Kasumi-1 (cell line): Measurements from ENCODE around the gene MYMK.

Experiments
- DNase-seq, 2 experiments: peaks; one replicate each; lab custom pipeline; 2025; lab: John Stamatoyannopoulos, UW

The MYMK gene

DNA sequence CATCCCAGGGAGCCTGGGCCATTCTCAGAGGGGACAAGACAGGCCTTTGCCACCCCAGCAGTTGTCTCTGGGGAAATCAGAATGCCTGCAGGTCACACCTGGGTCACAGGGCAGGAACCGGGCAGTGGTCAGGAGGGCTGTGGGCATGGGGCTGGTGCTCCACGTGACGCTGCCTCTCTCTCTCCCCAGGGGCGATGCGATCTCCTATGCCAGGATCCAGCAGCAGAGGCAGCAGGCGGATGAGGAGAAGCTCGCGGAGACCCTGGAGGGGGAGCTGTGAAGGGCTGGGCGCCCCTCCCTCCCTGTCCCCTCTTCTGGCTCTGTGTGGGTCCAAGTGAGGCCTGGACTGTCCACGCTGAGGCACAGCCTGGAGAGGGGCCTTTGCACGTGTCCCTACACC is 56.4 kb downstream of the MYMK start:
- DNase-seq, result no peak

GRCh38 chr9:133467101-133467500 is 57.7 kb downstream of the MYMK start:
- DNase-seq, result no peak

DNA sequence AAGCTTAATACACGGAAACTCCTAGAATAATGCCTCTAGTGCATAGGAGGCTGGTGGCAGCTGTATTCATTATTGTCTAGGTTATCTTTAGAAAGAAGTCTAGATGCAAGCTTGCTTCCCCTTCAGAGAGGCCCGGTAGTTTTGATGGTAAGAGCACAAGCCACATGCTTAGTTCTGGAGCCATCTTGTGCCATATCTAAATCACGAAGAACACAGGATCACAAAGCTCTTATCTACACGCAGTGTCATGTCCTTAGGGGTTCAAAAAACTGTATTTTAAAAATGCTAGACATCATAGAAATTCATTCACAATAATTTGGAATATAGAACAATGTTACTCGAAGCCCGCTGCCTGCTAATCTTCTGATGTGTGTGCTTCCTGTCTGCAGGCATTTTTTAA is 58.8 kb downstream of the MYMK start:
- no peak for DNase-seq

GRCh38 chr9:133464638-133465037 is 60.1 kb downstream of the MYMK start:
- no peak for DNase-seq
